SK-N-SH treated with all-trans-retinoic acid at 6 μM for 48 hours (cell line): ENCODE results near the gene EML5.

Source experiments
- ATAC-seq: fragments of 200-7000 bp; cut with Tn5 transposase; 3 replicates; pipeline ENCODE4 v1.9.1; 2020; ENCODE audit warnings: mild to moderate bottlenecking, moderate library complexity
- ARNTL ChIP-seq: fragments of 450-650 bp; formaldehyde crosslinking; IDR thresholded peaks from 2 replicates; pipeline ENCODE4 v1.5.0; 2020; ENCODE audit warnings: low read depth, mild to moderate bottlenecking, moderate library complexity, borderline replicate concordance
- BACH2 ChIP-seq: fragments of 250-450 bp; sonication (Bioruptor Pico); IDR thresholded peaks from 2 replicates; pipeline ENCODE4 v1.9.0; 2021; ENCODE audit warnings: mild to moderate bottlenecking, borderline replicate concordance
- CSDC2 ChIP-seq: fragments of 250-450 bp; sonication (Bioruptor Pico); IDR thresholded peaks from 2 replicates; pipeline ENCODE4 v1.5.0; 2020; ENCODE audit warnings: mild to moderate bottlenecking, moderate library complexity
- CSRNP3 ChIP-seq: fragments of 250-450 bp; sonication (Bioruptor Pico); IDR thresholded peaks from 2 replicates; pipeline ENCODE4 v1.5.1; 2021; ENCODE audit warnings: mild to moderate bottlenecking, moderate library complexity
- ESRRG ChIP-seq: fragments of 250-450 bp; sonication (Bioruptor Pico); IDR thresholded peaks from 2 replicates; pipeline ENCODE4 v1.6.1; 2021; ENCODE audit warnings: mild to moderate bottlenecking
- GLIS3 ChIP-seq: fragments of 250-450 bp; sonication (Bioruptor Pico); IDR thresholded peaks from 2 replicates; pipeline ENCODE4 v1.5.0; 2020; ENCODE audit warnings: mild to moderate bottlenecking, moderate library complexity
- ISL1 ChIP-seq: fragments of 250-450 bp; sonication (Bioruptor Pico); IDR thresholded peaks from 2 replicates; pipeline ENCODE4 v2.1.2; 2022; ENCODE audit warnings: mild to moderate bottlenecking, moderate library complexity
- OSR1 ChIP-seq: fragments of 250-450 bp; sonication (Bioruptor Pico); IDR thresholded peaks from 2 replicates; pipeline ENCODE4 v1.8.0; 2022; ENCODE audit warnings: moderate library complexity, mild to moderate bottlenecking, inconsistent platforms
- PPARA ChIP-seq: fragments of 250-450 bp; sonication (Bioruptor Pico); IDR thresholded peaks from 2 replicates; pipeline ENCODE4 v1.5.0; 2020; ENCODE audit warnings: mild to moderate bottlenecking, borderline replicate concordance
- RARB ChIP-seq: fragments of 250-450 bp; sonication (Bioruptor Pico); IDR thresholded peaks from 2 replicates; pipeline ENCODE4 v1.8.0; 2021; ENCODE audit warnings: mild to moderate bottlenecking, moderate library complexity
- SNAI2 ChIP-seq: fragments of 250-450 bp; sonication (Bioruptor Pico); IDR thresholded peaks from 2 replicates; pipeline ENCODE4 v1.5.0; 2020; ENCODE audit warnings: mild to moderate bottlenecking, moderate library complexity
- TCF4 ChIP-seq: fragments of 250-450 bp; sonication (Bioruptor Pico); IDR thresholded peaks from 2 replicates; pipeline ENCODE4 v1.8.0; 2021; ENCODE audit warnings: mild to moderate bottlenecking, moderate library complexity, borderline replicate concordance
- TOX ChIP-seq: fragments of 250-450 bp; sonication (Bioruptor Pico); IDR thresholded peaks from 2 replicates; pipeline ENCODE4 v1.8.0; 2021; ENCODE audit warnings: mild to moderate bottlenecking, moderate library complexity, borderline replicate concordance
- ZC3H10 ChIP-seq: fragments of 250-450 bp; sonication (Bioruptor Pico); IDR thresholded peaks from 2 replicates; pipeline ENCODE4 v1.5.1; 2021; ENCODE audit warnings: mild to moderate bottlenecking, moderate library complexity
- ZFP30 ChIP-seq: fragments of 450-650 bp; formaldehyde crosslinking; IDR thresholded peaks from 2 replicates; pipeline ENCODE4 v1.5.0; 2022; ENCODE audit warnings: mild to moderate bottlenecking, moderate library complexity
- ZNF565 ChIP-seq: fragments of 450-650 bp; formaldehyde crosslinking; conservative IDR thresholded peaks from 2 replicates; pipeline ENCODE4 v1.5.0; 2020; ENCODE audit warnings: low read depth, mild to moderate bottlenecking, moderate library complexity
- ZNF70 ChIP-seq: fragments of 450-650 bp; formaldehyde crosslinking; IDR thresholded peaks from 2 replicates; pipeline ENCODE4 v1.5.0; 2020; ENCODE audit warnings: mild to moderate bottlenecking, moderate library complexity
- ZNF8 ChIP-seq: fragments of 450-650 bp; formaldehyde crosslinking; IDR thresholded peaks from 2 replicates; pipeline ENCODE4 v1.5.0; 2020; ENCODE audit warnings: mild to moderate bottlenecking, moderate library complexity
- TF ChIP-seq, protein P1 (sequence below): fragments of 250-450 bp; sonication (Bioruptor Pico); IDR thresholded peaks from 2 replicates; pipeline ENCODE4 v1.8.0; 2020; ENCODE audit warnings: mild to moderate bottlenecking, moderate library complexity, borderline replicate concordance
- TF ChIP-seq, protein P2 (sequence below): fragments of 250-450 bp; sonication (Bioruptor Pico); IDR thresholded peaks from 2 replicates; pipeline ENCODE4 v1.5.1; 2020; ENCODE audit warnings: low read depth, mild to moderate bottlenecking, moderate library complexity
- TF ChIP-seq, protein P3 (sequence below): fragments of 250-450 bp; sonication (Bioruptor Pico); IDR thresholded peaks from 2 replicates; pipeline ENCODE4 v1.8.0; 2021; ENCODE audit warnings: low read depth, mild to moderate bottlenecking, moderate library complexity, borderline replicate concordance

Gene EML5

GRCh38 chr14:88612981-88613380 is 179.8 kb downstream of the EML5 start (continued):
- TF ChIP-seq, protein P1, sequence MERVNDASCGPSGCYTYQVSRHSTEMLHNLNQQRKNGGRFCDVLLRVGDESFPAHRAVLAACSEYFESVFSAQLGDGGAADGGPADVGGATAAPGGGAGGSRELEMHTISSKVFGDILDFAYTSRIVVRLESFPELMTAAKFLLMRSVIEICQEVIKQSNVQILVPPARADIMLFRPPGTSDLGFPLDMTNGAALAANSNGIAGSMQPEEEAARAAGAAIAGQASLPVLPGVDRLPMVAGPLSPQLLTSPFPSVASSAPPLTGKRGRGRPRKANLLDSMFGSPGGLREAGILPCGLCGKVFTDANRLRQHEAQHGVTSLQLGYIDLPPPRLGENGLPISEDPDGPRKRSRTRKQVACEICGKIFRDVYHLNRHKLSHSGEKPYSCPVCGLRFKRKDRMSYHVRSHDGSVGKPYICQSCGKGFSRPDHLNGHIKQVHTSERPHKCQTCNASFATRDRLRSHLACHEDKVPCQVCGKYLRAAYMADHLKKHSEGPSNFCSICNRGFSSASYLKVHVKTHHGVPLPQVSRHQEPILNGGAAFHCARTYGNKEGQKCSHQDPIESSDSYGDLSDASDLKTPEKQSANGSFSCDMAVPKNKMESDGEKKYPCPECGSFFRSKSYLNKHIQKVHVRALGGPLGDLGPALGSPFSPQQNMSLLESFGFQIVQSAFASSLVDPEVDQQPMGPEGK (CRISPR knock-in tag), result no peak
- no peak for TF ChIP-seq TOX (CRISPR knock-in tag)
- no peak for TF ChIP-seq SNAI2 (CRISPR knock-in tag)
- TF ChIP-seq, all 23 proteins: peak for 0

DNA sequence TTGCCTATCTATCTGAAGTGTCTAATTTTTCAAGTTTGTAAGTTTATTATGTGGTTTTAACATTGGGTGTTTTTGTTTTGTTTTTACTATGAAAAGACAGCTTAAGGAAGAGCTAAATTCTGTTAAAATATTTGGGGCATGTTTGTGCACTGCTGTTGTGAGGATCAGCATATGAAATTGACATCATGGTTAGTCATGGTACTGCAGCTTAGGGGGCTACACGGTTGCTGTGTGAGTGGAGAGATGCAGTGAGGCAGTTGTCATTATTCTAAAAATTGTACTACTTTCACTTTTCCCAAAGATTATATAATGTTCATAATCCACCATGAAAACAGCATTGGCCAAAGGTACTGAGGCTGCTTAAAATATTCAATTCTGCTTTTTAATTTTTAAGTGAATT is 180.9 kb downstream of the EML5 start:
- ATAC-seq, result peak; percentile 70
- no peak for TF ChIP-seq ZC3H10 (CRISPR knock-in tag)
- no peak for TF ChIP-seq ZNF8
- no peak for TF ChIP-seq ARNTL
- TF ChIP-seq RARB (CRISPR knock-in tag), result no peak
- TF ChIP-seq ZNF565 (CRISPR knock-in tag), result no peak
- TF ChIP-seq, protein P2, sequence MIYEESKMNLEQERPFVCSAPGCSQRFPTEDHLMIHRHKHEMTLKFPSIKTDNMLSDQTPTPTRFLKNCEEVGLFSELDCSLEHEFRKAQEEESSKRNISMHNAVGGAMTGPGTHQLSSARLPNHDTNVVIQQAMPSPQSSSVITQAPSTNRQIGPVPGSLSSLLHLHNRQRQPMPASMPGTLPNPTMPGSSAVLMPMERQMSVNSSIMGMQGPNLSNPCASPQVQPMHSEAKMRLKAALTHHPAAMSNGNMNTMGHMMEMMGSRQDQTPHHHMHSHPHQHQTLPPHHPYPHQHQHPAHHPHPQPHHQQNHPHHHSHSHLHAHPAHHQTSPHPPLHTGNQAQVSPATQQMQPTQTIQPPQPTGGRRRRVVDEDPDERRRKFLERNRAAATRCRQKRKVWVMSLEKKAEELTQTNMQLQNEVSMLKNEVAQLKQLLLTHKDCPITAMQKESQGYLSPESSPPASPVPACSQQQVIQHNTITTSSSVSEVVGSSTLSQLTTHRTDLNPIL (CRISPR knock-in tag), result no peak
- no peak for TF ChIP-seq BACH2 (CRISPR knock-in tag)
- TF ChIP-seq GLIS3, result no peak
- TF ChIP-seq, protein P3, sequence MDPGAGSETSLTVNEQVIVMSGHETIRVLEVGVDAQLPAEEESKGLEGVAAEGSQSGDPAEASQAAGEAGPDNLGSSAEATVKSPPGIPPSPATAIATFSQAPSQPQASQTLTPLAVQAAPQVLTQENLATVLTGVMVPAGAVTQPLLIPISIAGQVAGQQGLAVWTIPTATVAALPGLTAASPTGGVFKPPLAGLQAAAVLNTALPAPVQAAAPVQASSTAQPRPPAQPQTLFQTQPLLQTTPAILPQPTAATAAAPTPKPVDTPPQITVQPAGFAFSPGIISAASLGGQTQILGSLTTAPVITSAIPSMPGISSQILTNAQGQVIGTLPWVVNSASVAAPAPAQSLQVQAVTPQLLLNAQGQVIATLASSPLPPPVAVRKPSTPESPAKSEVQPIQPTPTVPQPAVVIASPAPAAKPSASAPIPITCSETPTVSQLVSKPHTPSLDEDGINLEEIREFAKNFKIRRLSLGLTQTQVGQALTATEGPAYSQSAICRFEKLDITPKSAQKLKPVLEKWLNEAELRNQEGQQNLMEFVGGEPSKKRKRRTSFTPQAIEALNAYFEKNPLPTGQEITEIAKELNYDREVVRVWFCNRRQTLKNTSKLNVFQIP (CRISPR knock-in tag), result no peak
- TF ChIP-seq, protein P1 (CRISPR knock-in tag), result no peak
- TF ChIP-seq TCF4 (CRISPR knock-in tag), result no peak
- no peak for TF ChIP-seq ZFP30 (CRISPR knock-in tag)
- TF ChIP-seq ZNF70, result no peak
- TF ChIP-seq OSR1 (CRISPR knock-in tag), result no peak
- TF ChIP-seq, all 23 proteins: peak for 0

GRCh38 chr14:88607829-88608228 is 184.9 kb downstream of the EML5 start:
- no peak for ATAC-seq
- TF ChIP-seq, protein P2 (CRISPR knock-in tag), result no peak
- TF ChIP-seq BACH2 (CRISPR knock-in tag) (no peak), PPARA (no peak), ZFP30 (CRISPR knock-in tag) (no peak), CSDC2 (CRISPR knock-in tag) (no peak), CSRNP3 (no peak), ZC3H10 (CRISPR knock-in tag) (no peak), ISL1 (no peak), ZNF70 (no peak), ESRRG (CRISPR knock-in tag) (no peak), OSR1 (CRISPR knock-in tag) (no peak), GLIS3 (no peak), TOX (CRISPR knock-in tag) (no peak), ZNF8 (no peak)
- TF ChIP-seq, protein P1 (CRISPR knock-in tag), result no peak
